CD14-positive monocyte (primary cell): ENCODE results near the gene FPR3. TPM values are rescaled to one million over a fixed set of nuclear protein-coding genes. Genes with fewer than 3 reads are reported as not detected.

Experiments
- DNase-seq, 3 donors: peaks; one replicate each; pipeline ENCODE4 v3.0.0-alpha.2; 2011 to 2022
- H2AFZ ChIP-seq: 2 replicates; pipeline ENCODE4 v1.6.0; 2012; ENCODE audit warnings: mild to moderate bottlenecking, low read depth, low read length, inconsistent platforms; ENCODE audit not compliant: insufficient read depth, poor library complexity, severe bottlenecking
- H3K27ac ChIP-seq, 2 donors: 1 replicate in 1 of 2; 2 replicates in 1 of 2; pipeline ENCODE4 v1.5.1; 2012 to 2013; ENCODE audit warnings: low read length in 2 of 2, control low read depth in 1 of 2, inconsistent platforms in 1 of 2, low read depth in 1 of 2, mild to moderate bottlenecking in 1 of 2
- H3K27me3 ChIP-seq, 2 donors: one replicate each; pipeline versions ENCODE4 v1.6.0 to v1.6.1; 2011 to 2013; ENCODE audit warnings: low read length in 2 of 2; ENCODE audit not compliant: control insufficient read depth in 2 of 2, insufficient read depth in 2 of 2
- H3K36me3 ChIP-seq, 2 donors: replicated peaks in 1 of 2; 1 replicate in 1 of 2; 2 replicates in 1 of 2; pipeline versions ENCODE4 v1.5.1 to v1.6.1; 2012 to 2013; ENCODE audit warnings: low read length in 2 of 2, control low read depth in 1 of 2, inconsistent platforms in 1 of 2, mild to moderate bottlenecking in 1 of 2; ENCODE audit not compliant: insufficient read depth in 2 of 2, control insufficient read depth in 1 of 2
- H3K4me1 ChIP-seq, 2 donors: 1 replicate in 1 of 2; 2 replicates in 1 of 2; pipeline versions ENCODE4 v1.5.1 to v1.6.1; 2012 to 2013; ENCODE audit warnings: low read length in 2 of 2, control low read depth in 1 of 2, inconsistent platforms in 1 of 2, mild to moderate bottlenecking in 1 of 2, moderate library complexity in 1 of 2; ENCODE audit not compliant: insufficient read depth in 2 of 2, control insufficient read depth in 1 of 2
- H3K4me2 ChIP-seq: replicated peaks from 2 replicates; pipeline ENCODE3; 2012; ENCODE audit warnings: low read length, moderate library complexity, mild to moderate bottlenecking; ENCODE audit not compliant: poor library complexity, severe bottlenecking; ENCODE audit errors: extremely low read depth
- H3K4me3 ChIP-seq, 3 experiments: fragments of 200-600 bp in 1 of 3; sonication (generic) in 1 of 3; replicated peaks in 1 of 3; 1 replicate in 2 of 3; 2 replicates in 1 of 3; pipeline ENCODE4 v1.5.1; 2011 to 2013; ENCODE audit warnings: low read length in 3 of 3, mild to moderate bottlenecking in 3 of 3, control low read depth in 2 of 3, low read depth in 2 of 3, inconsistent platforms in 1 of 3, moderate library complexity in 1 of 3
- H3K79me2 ChIP-seq: 2 replicates; pipeline ENCODE4 v1.6.0; 2012; ENCODE audit warnings: mild to moderate bottlenecking, control low read depth, inconsistent platforms, low read length, moderate library complexity; ENCODE audit not compliant: insufficient read depth
- H3K9ac ChIP-seq: 2 replicates; pipeline ENCODE4 v1.6.0; 2017; ENCODE audit warnings: low read length, mild to moderate bottlenecking; ENCODE audit not compliant: insufficient read depth, poor library complexity, severe bottlenecking
- H3K9me3 ChIP-seq, 2 donors: replicated peaks in 1 of 2; 1 replicate in 1 of 2; 2 replicates in 1 of 2; pipeline versions ENCODE4 v1.5.1 to v1.6.1; 2012 to 2013; ENCODE audit warnings: low read length in 2 of 2, control low read depth in 1 of 2; ENCODE audit not compliant: control insufficient read depth in 1 of 2, insufficient read depth in 1 of 2
- H4K20me1 ChIP-seq: 2 replicates; pipeline ENCODE4 v1.6.0; 2012; ENCODE audit warnings: mild to moderate bottlenecking, low read length, control low read depth, moderate library complexity; ENCODE audit not compliant: insufficient read depth
- H3K27ac Mint-ChIP-seq, 7 donors: one replicate each; pipeline ENCODE4 v1.8.0; 2020; ENCODE audit warnings: mild to moderate bottlenecking in 7 of 7, mixed read lengths in 7 of 7, moderate library complexity in 6 of 7, inconsistent platforms in 2 of 7
- H3K27me3 Mint-ChIP-seq, 3 donors: one replicate each; pipeline ENCODE4 v1.8.0; 2021 to 2022; ENCODE audit warnings: low read depth in 3 of 3, mild to moderate bottlenecking in 3 of 3, mixed read lengths in 3 of 3, moderate library complexity in 3 of 3, inconsistent platforms in 1 of 3
- H3K36me3 Mint-ChIP-seq, 2 donors: one replicate each; pipeline ENCODE4 v1.8.0; 2020; ENCODE audit warnings: mixed read lengths in 2 of 2, inconsistent platforms in 1 of 2, mild to moderate bottlenecking in 1 of 2
- H3K4me1 Mint-ChIP-seq: one replicate; pipeline ENCODE4 v1.8.0; 2020; ENCODE audit warnings: mild to moderate bottlenecking, mixed read lengths
- H3K4me3 Mint-ChIP-seq, 2 donors: one replicate each; pipeline ENCODE4 v1.8.0; 2020; ENCODE audit warnings: mild to moderate bottlenecking in 2 of 2, mixed read lengths in 2 of 2, moderate library complexity in 1 of 2
- H3K9me3 Mint-ChIP-seq, 7 donors: one replicate each; pipeline ENCODE4 v1.8.0; 2020 to 2022; ENCODE audit warnings: mixed read lengths in 7 of 7, mild to moderate bottlenecking in 6 of 7, moderate library complexity in 6 of 7, inconsistent platforms in 2 of 7
- CTCF ChIP-seq: fragments of 200-600 bp; IDR thresholded peaks from one replicate; pipeline ENCODE4 v1.8.0; 2022; ENCODE audit warnings: antibody characterized with exemption, mild to moderate bottlenecking
- WGBS: methylation state at CpG from one replicate; pipeline ENCODE4 v1.1.5; 2013; ENCODE audit warnings: missing lambda C conversion rate; ENCODE audit not compliant: insufficient coverage; 5-methylcytosine and 5-hydroxymethylcytosine counted together
- intact Hi-C, 2 donors: fragments of 100-400 bp; cut with micrococcal nuclease; formaldehyde crosslinking; loops; one replicate each; pipeline versions ENCODE4 v1.15.0 to v1.15.1; 2023
- polyA plus RNA-seq, 3 donors: library from polyadenylated mRNA; depleted of rRNA in 1 of 3; unstranded in 2 of 3; stranded (reverse) in 1 of 3; fragments of 300-500 nt in 2 of 3; fragments of >200 nt in 1 of 3; fragmentation: Illumina TruSeq in 2 of 3; gene quantifications; 1 replicate in 2 of 3; 2 replicates in 1 of 3; pipeline ENCODE4 v1.2.3, GENCODE V29; 2012 to 2021

FPR3 gene
- polyA plus RNA-seq, 3 donors = 1.4 to 3.8 (median 3.5) TPM

GRCh38 chr19:51800473-51801244 lies 5.7 kb downstream of the FPR3 start:
- H3K4me1 Mint-ChIP-seq = peaks cover 74% of the 10 kb centered on the region
- H3K4me2 ChIP-seq = no peak overlapping the region
- H2AFZ ChIP-seq = no peak overlapping the region
- intact Hi-C loops = no loop called here
- H3K4me1 ChIP-seq = peaks cover 68 to 80% of the 10 kb centered on the region in 2 donors
- peaks cover 0 to 14% (median 3%) of the 10 kb centered on the region in 7 donors for H3K9me3 Mint-ChIP-seq
- H3K27ac Mint-ChIP-seq = peak overlapping the region in 6 of 7 donors; percentile 59 to 96 (median 76)
- peak overlapping the region in 1 of 2 donors; percentile 93 for H3K27ac ChIP-seq
- H3K36me3 ChIP-seq = no peaks in the 10 kb centered on the region
- DNase-seq = no peak
- 93% methylated on average over 3 of the region's 7 CpGs for WGBS
- no peaks in the 10 kb centered on the region for H3K9me3 ChIP-seq
- peaks cover 3 to 12% of the 10 kb centered on the region in 2 donors for H3K36me3 Mint-ChIP-seq
- H3K4me3 Mint-ChIP-seq = no peak overlapping the region
- no peak for TF ChIP-seq CTCF
- no peaks in the 10 kb centered on the region for H4K20me1 ChIP-seq
- no peaks in the 10 kb centered on the region for H3K79me2 ChIP-seq
- no peak overlapping the region for H3K4me3 ChIP-seq
- H3K9ac ChIP-seq = no peak overlapping the region
- no peaks in the 10 kb centered on the region for H3K27me3 ChIP-seq
- peaks cover 2 to 8% (median 3%) of the 10 kb centered on the region in 3 donors for H3K27me3 Mint-ChIP-seq

- no peak for TF ChIP-seq CTCF
- no peak for DNase-seq
- H3K4me3 ChIP-seq = no peak overlapping the region
- no peak overlapping the region for H2AFZ ChIP-seq
- H4K20me1 ChIP-seq = no peaks in the 10 kb centered on the region
- no peaks in the 10 kb centered on the region for H3K79me2 ChIP-seq
- H3K9ac ChIP-seq = no peak overlapping the region
- no peaks in the 10 kb centered on the region for H3K9me3 ChIP-seq
- intact Hi-C loops = no loop called here
- WGBS = no CpG with 5 or more reads among the region's 2 CpGs
- H3K4me1 Mint-ChIP-seq = peaks cover 79% of the 10 kb centered on the region
- H3K27me3 Mint-ChIP-seq = peaks cover 2% of the 10 kb centered on the region in 3 donors
- no peak overlapping the region for H3K4me2 ChIP-seq
- H3K36me3 ChIP-seq = no peaks in the 10 kb centered on the region
- H3K27me3 ChIP-seq = no peaks in the 10 kb centered on the region
- peaks cover 0 to 11% (median 2%) of the 10 kb centered on the region in 7 donors for H3K9me3 Mint-ChIP-seq
- H3K27ac Mint-ChIP-seq = no peak overlapping the region
- H3K4me1 ChIP-seq = peaks cover 76 to 81% of the 10 kb centered on the region in 2 donors
- H3K36me3 Mint-ChIP-seq = peaks cover 3 to 14% of the 10 kb centered on the region in 2 donors
- H3K27ac ChIP-seq = peak overlapping the region in 1 of 2 donors; percentile 96
- H3K4me3 Mint-ChIP-seq = no peak overlapping the region
Observed at GRCh38 chr19:51802775-51803174, 7.8 kb downstream of the FPR3 start.
